Kidney epithelial cell (primary cell): ENCODE measurements around the gene NCMAP. TPM values are rescaled to one million over a fixed set of nuclear protein-coding genes. Genes with fewer than 3 reads are reported as not detected.

Source experiments
- DNase-seq: peaks from one replicate; pipeline ENCODE4 v3.0.0-alpha.2; 2010; ENCODE audit warnings: low read depth
- H3K27me3 ChIP-seq: 2 replicates; pipeline ENCODE4 v1.6.0; 2011; ENCODE audit warnings: low read length; ENCODE audit not compliant: control insufficient read depth, insufficient read depth
- H3K36me3 ChIP-seq: 2 replicates; pipeline ENCODE4 v1.5.1; 2011; ENCODE audit warnings: low read length; ENCODE audit not compliant: control insufficient read depth, insufficient read depth
- H3K4me3 ChIP-seq: 2 replicates; pipeline ENCODE4 v1.5.1; 2011; ENCODE audit warnings: low read depth, mild to moderate bottlenecking, control low read depth, low read length
- CTCF ChIP-seq: IDR thresholded peaks from 2 replicates; pipeline ENCODE4 v1.5.1; 2011; ENCODE audit warnings: mild to moderate bottlenecking, moderate library complexity, low read length, control low read depth, inconsistent platforms; ENCODE audit not compliant: insufficient read depth, poor library complexity, severe bottlenecking
- total RNA-seq: library from RNA; depleted of rRNA; stranded (reverse); fragments of >200 nt; gene quantifications from 2 replicates; pipeline ENCODE4 v1.2.3, GENCODE V29; 2015

The NCMAP gene
- total RNA-seq, 1 donor from 2014 or later = 1.5 TPM

GRCh38 chr1:24605534-24606295 lies 49.8 kb downstream of the NCMAP start:
- TF ChIP-seq CTCF = no peak
- H3K4me3 ChIP-seq = no peak overlapping the region
- H3K27me3 ChIP-seq = peaks cover 4% of the 10 kb centered on the region
- DNase-seq = no peak
- H3K36me3 ChIP-seq = no peaks in the 10 kb centered on the region

- TF ChIP-seq CTCF = no peak
- no peak for DNase-seq
- Histone ChIP-seq H3K36me3 (no peaks in the 10 kb centered on the region), H3K4me3 (no peak overlapping the region), H3K27me3 (peaks cover 4% of the 10 kb centered on the region)
Observed at GRCh38 chr1:24606296-24606605, 50.4 kb downstream of the NCMAP start.

GRCh38 chr1:24606621-24607020 lies 50.7 kb downstream of the NCMAP start:
- no peak for TF ChIP-seq CTCF
- Histone ChIP-seq H3K36me3 (no peaks in the 10 kb centered on the region), H3K4me3 (no peak overlapping the region), H3K27me3 (peaks cover 4% of the 10 kb centered on the region)
- no peak for DNase-seq

- DNase-seq = no peak
- Histone ChIP-seq H3K27me3 (peaks cover 4% of the 10 kb centered on the region), H3K36me3 (no peaks in the 10 kb centered on the region), H3K4me3 (no peak overlapping the region)
- TF ChIP-seq CTCF = no peak
Observed at GRCh38 chr1:24609949-24610517, 54.1 kb downstream of the NCMAP start.

GRCh38 chr1:24619376-24619775 lies 63.5 kb downstream of the NCMAP start:
- Histone ChIP-seq H3K27me3 (no peaks in the 10 kb centered on the region), H3K36me3 (no peaks in the 10 kb centered on the region), H3K4me3 (no peak overlapping the region)
- no peak for TF ChIP-seq CTCF
- no peak for DNase-seq

- H3K4me3 ChIP-seq = no peak overlapping the region
- H3K36me3 ChIP-seq = no peaks in the 10 kb centered on the region
- TF ChIP-seq CTCF = no peak
- DNase-seq = no peak
- no peaks in the 10 kb centered on the region for H3K27me3 ChIP-seq
Observed at GRCh38 chr1:24620678-24621077, 64.8 kb downstream of the NCMAP start.
